H9 (cell line): Measurements from ENCODE around the gene MTA1. TPM values are rescaled to one million over a fixed set of nuclear protein-coding genes. Genes with fewer than 3 reads are reported as not detected.

Experiments used
- DNase-seq: peaks from one replicate; pipeline ENCODE4 v3.0.0-alpha.2; 2017
- H2AFZ ChIP-seq: one replicate; pipeline ENCODE4 v1.6.1; 2013; ENCODE audit warnings: mild to moderate bottlenecking, low read length, control low read depth, moderate library complexity
- H2AK5ac ChIP-seq: 2 replicates; pipeline ENCODE4 v1.6.1; 2013; ENCODE audit warnings: low read length, control low read depth, mixed read lengths; ENCODE audit not compliant: insufficient read length
- H2BK120ac ChIP-seq: one replicate; pipeline ENCODE4 v1.6.1; 2013; ENCODE audit warnings: low read depth, mild to moderate bottlenecking, low read length, control low read depth, inconsistent platforms; ENCODE audit not compliant: poor library complexity, severe bottlenecking
- H2BK12ac ChIP-seq: 2 replicates; pipeline ENCODE4 v1.6.1; 2013; ENCODE audit warnings: low read length, control low read depth, mixed read lengths, low read depth; ENCODE audit not compliant: insufficient read length
- H2BK15ac ChIP-seq: 2 replicates; pipeline ENCODE4 v1.6.1; 2013; ENCODE audit warnings: low read depth, low read length, control low read depth
- H2BK20ac ChIP-seq: one replicate; pipeline ENCODE4 v1.6.1; 2013; ENCODE audit warnings: low read depth, mild to moderate bottlenecking, low read length, control low read depth, inconsistent platforms; ENCODE audit not compliant: poor library complexity, severe bottlenecking
- H2BK5ac ChIP-seq: 2 replicates; pipeline ENCODE4 v1.6.1; 2013; ENCODE audit warnings: low read length, control low read depth, mixed read lengths; ENCODE audit not compliant: insufficient read length
- H3K14ac ChIP-seq: 2 replicates; pipeline ENCODE4 v1.6.1; 2013; ENCODE audit warnings: low read length, control low read depth; ENCODE audit not compliant: insufficient read depth
- H3K18ac ChIP-seq: 2 replicates; pipeline ENCODE4 v1.6.1; 2013; ENCODE audit warnings: low read depth, mild to moderate bottlenecking, mixed read lengths, low read length, control low read depth; ENCODE audit not compliant: insufficient read length
- H3K23ac ChIP-seq: 2 replicates; pipeline ENCODE4 v1.6.1; 2013; ENCODE audit warnings: low read length, control low read depth, mixed read lengths, low read depth; ENCODE audit not compliant: insufficient read length
- H3K23me2 ChIP-seq: 2 replicates; pipeline ENCODE4 v1.6.1; 2013; ENCODE audit warnings: low read depth, mild to moderate bottlenecking, mixed read lengths, low read length, control low read depth; ENCODE audit not compliant: insufficient read length, poor library complexity, severe bottlenecking
- H3K27ac ChIP-seq: 2 replicates; pipeline ENCODE4 v1.5.1; 2013; ENCODE audit warnings: low read length, control low read depth, mixed read lengths, low read depth; ENCODE audit not compliant: insufficient read length
- H3K27me3 ChIP-seq: 2 replicates; pipeline ENCODE4 v1.6.1; 2013; ENCODE audit warnings: low read length, control low read depth, inconsistent platforms; ENCODE audit not compliant: insufficient read depth
- H3K4ac ChIP-seq: 2 replicates; pipeline ENCODE4 v1.6.1; 2013; ENCODE audit warnings: low read depth, mild to moderate bottlenecking, control low read depth, inconsistent platforms, low read length, moderate library complexity
- H3K4me1 ChIP-seq: 2 replicates; pipeline ENCODE4 v1.6.1; 2013; ENCODE audit warnings: low read length, control low read depth, inconsistent platforms; ENCODE audit not compliant: insufficient read depth
- H3K4me2 ChIP-seq: 2 replicates; pipeline ENCODE4 v1.6.1; 2013; ENCODE audit warnings: low read length, control low read depth, mixed read lengths; ENCODE audit not compliant: insufficient read length, insufficient read depth
- H3K56ac ChIP-seq: 2 replicates; pipeline ENCODE4 v1.6.1; 2013; ENCODE audit warnings: low read depth, mild to moderate bottlenecking, mixed read lengths, low read length, control low read depth; ENCODE audit not compliant: insufficient read length
- H3K79me1 ChIP-seq: 2 replicates; pipeline ENCODE4 v1.6.1; 2013; ENCODE audit warnings: low read depth, mild to moderate bottlenecking, moderate library complexity, low read length, control low read depth, inconsistent platforms; ENCODE audit not compliant: insufficient read depth, poor library complexity, severe bottlenecking
- H3K79me2 ChIP-seq: 2 replicates; pipeline ENCODE4 v1.6.1; 2013; ENCODE audit warnings: low read length, control low read depth, inconsistent platforms; ENCODE audit not compliant: insufficient read depth
- H3K9ac ChIP-seq: 2 replicates; pipeline ENCODE4 v1.6.1; 2013; ENCODE audit warnings: low read length, control low read depth, mixed read lengths; ENCODE audit not compliant: insufficient read length; ENCODE audit errors: extremely low read depth
- H3K9me3 ChIP-seq: one replicate; pipeline ENCODE4 v1.6.1; 2013; ENCODE audit warnings: low read depth, low read length, inconsistent platforms; ENCODE audit not compliant: control insufficient read depth
- H3T11ph ChIP-seq: one replicate; pipeline ENCODE4 v1.6.1; 2013; ENCODE audit warnings: mild to moderate bottlenecking, low read length, control low read depth, inconsistent platforms
- H4K20me1 ChIP-seq: one replicate; pipeline ENCODE4 v1.6.1; 2013; ENCODE audit not compliant: control insufficient read depth, insufficient read length, insufficient read depth
- H4K5ac ChIP-seq: 2 replicates; pipeline ENCODE4 v1.6.1; 2013; ENCODE audit warnings: low read depth, mild to moderate bottlenecking, mixed read lengths, low read length, control low read depth; ENCODE audit not compliant: insufficient read length
- H4K8ac ChIP-seq: replicated peaks from 2 replicates; pipeline ENCODE4 v1.6.1; 2013; ENCODE audit warnings: low read length, control low read depth, mixed read lengths, low read depth; ENCODE audit not compliant: insufficient read length
- H4K91ac ChIP-seq: 2 replicates; pipeline ENCODE4 v1.6.1; 2013; ENCODE audit warnings: low read depth, mild to moderate bottlenecking, moderate library complexity, mixed read lengths, low read length, control low read depth; ENCODE audit not compliant: insufficient read length
- H3K27ac Mint-ChIP-seq, 3 experiments: 2 replicates in 2 of 3; 3 replicates in 1 of 3; pipeline ENCODE4 v1.8.0; 2020 to 2021; ENCODE audit warnings: mixed read lengths in 3 of 3, mild to moderate bottlenecking in 1 of 3, moderate library complexity in 1 of 3
- H3K27me3 Mint-ChIP-seq: 2 replicates; pipeline ENCODE4 v1.8.0; 2021; ENCODE audit warnings: low read depth, mild to moderate bottlenecking, moderate library complexity, mixed read lengths
- H3K36me3 Mint-ChIP-seq, 3 experiments: 2 replicates in 2 of 3; 3 replicates in 1 of 3; pipeline ENCODE4 v1.8.0; 2020 to 2021; ENCODE audit warnings: low read depth in 3 of 3, mixed read lengths in 3 of 3; ENCODE audit not compliant: insufficient read depth in 1 of 3
- H3K4me1 Mint-ChIP-seq, 2 experiments: 2 replicates each; pipeline ENCODE4 v1.8.0; 2020; ENCODE audit warnings: mixed read lengths in 2 of 2
- H3K4me3 Mint-ChIP-seq, 2 experiments: 2 replicates in 1 of 2; 3 replicates in 1 of 2; pipeline ENCODE4 v1.8.0; 2020 to 2021; ENCODE audit warnings: mild to moderate bottlenecking in 2 of 2, mixed read lengths in 2 of 2, moderate library complexity in 1 of 2
- H3K9me3 Mint-ChIP-seq, 2 experiments: 2 replicates in 1 of 2; 3 replicates in 1 of 2; pipeline ENCODE4 v1.8.0; 2020; ENCODE audit warnings: mild to moderate bottlenecking in 2 of 2, mixed read lengths in 2 of 2, moderate library complexity in 1 of 2
- WGBS: extraction: QIAGEN DNeasy Blood & Tissue Kit; methylation state at CpG from one replicate; pipeline ENCODE4 v1.1.7; 2013; ENCODE audit warnings: missing lambda C conversion rate, low lambda C conversion rate, mixed read lengths; ENCODE audit not compliant: insufficient read length; ENCODE audit errors: extremely low coverage; 5-methylcytosine and 5-hydroxymethylcytosine counted together
- total RNA-seq: library from RNA; stranded (reverse); gene quantifications from 2 replicates; pipeline ENCODE4 v1.2.1, GENCODE V29; 2021
- TF ChIP-seq, protein P1 (sequence below): fragments of 200-600 bp; sonication (generic); conservative IDR thresholded peaks from 3 replicates; pipeline ENCODE4 v1.8.0; 2021; ENCODE audit warnings: antibody characterized with exemption, mild to moderate bottlenecking

The MTA1 gene
- total RNA-seq, 1 experiment from 2014 or later: 230 TPM

- TF ChIP-seq, protein P1, sequence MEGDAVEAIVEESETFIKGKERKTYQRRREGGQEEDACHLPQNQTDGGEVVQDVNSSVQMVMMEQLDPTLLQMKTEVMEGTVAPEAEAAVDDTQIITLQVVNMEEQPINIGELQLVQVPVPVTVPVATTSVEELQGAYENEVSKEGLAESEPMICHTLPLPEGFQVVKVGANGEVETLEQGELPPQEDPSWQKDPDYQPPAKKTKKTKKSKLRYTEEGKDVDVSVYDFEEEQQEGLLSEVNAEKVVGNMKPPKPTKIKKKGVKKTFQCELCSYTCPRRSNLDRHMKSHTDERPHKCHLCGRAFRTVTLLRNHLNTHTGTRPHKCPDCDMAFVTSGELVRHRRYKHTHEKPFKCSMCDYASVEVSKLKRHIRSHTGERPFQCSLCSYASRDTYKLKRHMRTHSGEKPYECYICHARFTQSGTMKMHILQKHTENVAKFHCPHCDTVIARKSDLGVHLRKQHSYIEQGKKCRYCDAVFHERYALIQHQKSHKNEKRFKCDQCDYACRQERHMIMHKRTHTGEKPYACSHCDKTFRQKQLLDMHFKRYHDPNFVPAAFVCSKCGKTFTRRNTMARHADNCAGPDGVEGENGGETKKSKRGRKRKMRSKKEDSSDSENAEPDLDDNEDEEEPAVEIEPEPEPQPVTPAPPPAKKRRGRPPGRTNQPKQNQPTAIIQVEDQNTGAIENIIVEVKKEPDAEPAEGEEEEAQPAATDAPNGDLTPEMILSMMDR: no peak
- H4K91ac ChIP-seq: no peak overlapping the region
- H3K9ac ChIP-seq: no peak overlapping the region
- H3T11ph ChIP-seq: no peak overlapping the region
- no peak overlapping the region for H2AK5ac ChIP-seq
- no peak overlapping the region for H2BK120ac ChIP-seq
- H3K79me1 ChIP-seq: no peaks in the 10 kb centered on the region
- H3K9me3 ChIP-seq: peaks cover 16% of the 10 kb centered on the region
- H4K8ac ChIP-seq: no peak overlapping the region
- H3K4me1 ChIP-seq: no peaks in the 10 kb centered on the region
- H3K23ac ChIP-seq: no peak overlapping the region
- H4K20me1 ChIP-seq: no peaks in the 10 kb centered on the region
- H4K5ac ChIP-seq: no peak overlapping the region
- no peaks in the 10 kb centered on the region for H3K23me2 ChIP-seq
- H3K18ac ChIP-seq: no peak overlapping the region
- H3K56ac ChIP-seq: no peak overlapping the region
- no peaks in the 10 kb centered on the region for H3K27me3 ChIP-seq
- H3K4me1 Mint-ChIP-seq: 0 out of 4 replicates have a peak, but pooled peaks cover 0 to 3% of the 10 kb centered on the region in 2 experiments
- H2BK5ac ChIP-seq: no peak overlapping the region
- H3K79me2 ChIP-seq: no peaks in the 10 kb centered on the region
- no peak for DNase-seq
- no peak overlapping the region for H2BK12ac ChIP-seq
- peaks cover 71% of the 10 kb centered on the region for H3K27me3 Mint-ChIP-seq
- no peak overlapping the region for H3K14ac ChIP-seq
- peaks cover 54 to 68% of the 10 kb centered on the region in 2 experiments for H3K9me3 Mint-ChIP-seq
- H2BK15ac ChIP-seq: no peak overlapping the region
- no peak overlapping the region for H2BK20ac ChIP-seq
- no peak overlapping the region for H3K4ac ChIP-seq
- no CpG with 5 or more reads among the region's 9 CpGs for WGBS
- H3K4me2 ChIP-seq: no peak overlapping the region
- no peak overlapping the region for H2AFZ ChIP-seq
- no peak overlapping the region for H3K27ac ChIP-seq
- H3K4me3 Mint-ChIP-seq: no peak overlapping the region
- peaks cover 38 to 50% (median 50%) of the 10 kb centered on the region in 3 experiments for H3K36me3 Mint-ChIP-seq
- H3K27ac Mint-ChIP-seq: no peak overlapping the region
These were observed 19.6 kb upstream of the MTA1 start for GRCh38 chr14:105400016-105400415.
